Measurements from ENCODE around the gene CD79B. TPM values are rescaled to one million over a fixed set of nuclear protein-coding genes. Genes with fewer than 3 reads are reported as not detected.
A peak's percentile ranks its signal among the peaks of the same experiment; 100 is the strongest.

The CD79B gene
- polyA plus RNA-seq, 1 of the 3 experiments (the other 2 are of a cell fraction), result 0.10 TPM

DNA sequence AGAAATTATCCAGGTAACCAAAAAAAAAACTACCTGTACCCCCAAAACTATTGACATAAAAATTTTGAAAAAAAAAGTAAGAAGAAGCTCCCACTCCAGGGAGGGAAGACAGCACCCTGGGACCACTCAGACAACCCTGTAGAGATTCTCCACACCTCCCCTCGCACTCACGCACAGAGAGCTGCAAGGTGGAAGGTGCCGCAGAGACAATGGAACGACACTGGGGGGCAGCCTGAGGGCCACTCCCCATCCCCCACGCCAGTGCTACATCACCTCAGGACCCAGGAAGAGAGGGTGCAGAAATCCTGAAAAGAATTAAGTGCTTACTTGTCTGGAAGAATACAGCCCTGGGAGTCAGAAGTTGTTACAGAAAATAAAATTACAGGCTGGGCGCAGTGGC lies 5.2 kb upstream of the CD79B start:
- CTCF ChIA-PET, result interaction anchor here (1.2 to 2.2 kb wide), 6 partner anchors 9 to 88 kb away, joined by 3 to 10 read pairs (median 6); partner anchors contain the start of gene GH1
- no peaks in the 10 kb centered on the region for H3K9me3 ChIP-seq
- no peak overlapping the region for H2AFZ ChIP-seq (ENCODE audit: low read depth)
- H3K27ac ChIP-seq (ENCODE audit: low read depth in 2 of 2, low read length in 1 of 2), result no peak overlapping the region
- no peak for TF ChIP-seq SIN3A (IDR thresholded peaks at IDR 0.05; ENCODE audit: borderline replicate concordance, low read depth, low read length)
- TF ChIP-seq POLR2AphosphoS5 (IDR thresholded peaks at IDR 0.05; ENCODE audit: low read depth, low read length), result no peak
- no peak for TF ChIP-seq RFX5 (IDR thresholded peaks at IDR 0.05; ENCODE audit: low read length)
- no peaks in the 10 kb centered on the region for H3K9me2 ChIP-seq
- H3K79me2 ChIP-seq (ENCODE audit: insufficient read depth), result no peaks in the 10 kb centered on the region
- no peaks in the 10 kb centered on the region for H3F3A ChIP-seq (replicated peaks; ENCODE audit: insufficient read depth)
- no peak overlapping the region for H3K4me2 ChIP-seq
- H3K4me1 ChIP-seq (ENCODE audit: control insufficient read depth in 1 of 2, insufficient read depth in 2 of 2, low read depth in 1 of 2, low read length in 1 of 2), result no peaks in the 10 kb centered on the region
- POLR2A ChIA-PET, result no interaction called here
- no peak overlapping the region for H3K9ac ChIP-seq
- 71% methylated on average over 6 of the region's 6 CpGs for WGBS (ENCODE audit: low lambda C conversion rate)
- DNase-seq, result no peak
- H4K20me1 ChIP-seq (ENCODE audit: insufficient read depth), result no peaks in the 10 kb centered on the region
- H3K27me3 ChIP-seq (ENCODE audit: insufficient read depth), result peaks cover 13% of the 10 kb centered on the region; the same call in 1 of the 2 replicates
- no peaks in the 10 kb centered on the region for H3K36me3 ChIP-seq (replicated peaks in 1 of 2; ENCODE audit: control insufficient read depth in 1 of 2, insufficient read depth in 2 of 2, low read length in 1 of 2)
- H3K4me3 ChIP-seq (ENCODE audit: low read depth in 2 of 2, low read length in 1 of 2), result no peak overlapping the region

DNA sequence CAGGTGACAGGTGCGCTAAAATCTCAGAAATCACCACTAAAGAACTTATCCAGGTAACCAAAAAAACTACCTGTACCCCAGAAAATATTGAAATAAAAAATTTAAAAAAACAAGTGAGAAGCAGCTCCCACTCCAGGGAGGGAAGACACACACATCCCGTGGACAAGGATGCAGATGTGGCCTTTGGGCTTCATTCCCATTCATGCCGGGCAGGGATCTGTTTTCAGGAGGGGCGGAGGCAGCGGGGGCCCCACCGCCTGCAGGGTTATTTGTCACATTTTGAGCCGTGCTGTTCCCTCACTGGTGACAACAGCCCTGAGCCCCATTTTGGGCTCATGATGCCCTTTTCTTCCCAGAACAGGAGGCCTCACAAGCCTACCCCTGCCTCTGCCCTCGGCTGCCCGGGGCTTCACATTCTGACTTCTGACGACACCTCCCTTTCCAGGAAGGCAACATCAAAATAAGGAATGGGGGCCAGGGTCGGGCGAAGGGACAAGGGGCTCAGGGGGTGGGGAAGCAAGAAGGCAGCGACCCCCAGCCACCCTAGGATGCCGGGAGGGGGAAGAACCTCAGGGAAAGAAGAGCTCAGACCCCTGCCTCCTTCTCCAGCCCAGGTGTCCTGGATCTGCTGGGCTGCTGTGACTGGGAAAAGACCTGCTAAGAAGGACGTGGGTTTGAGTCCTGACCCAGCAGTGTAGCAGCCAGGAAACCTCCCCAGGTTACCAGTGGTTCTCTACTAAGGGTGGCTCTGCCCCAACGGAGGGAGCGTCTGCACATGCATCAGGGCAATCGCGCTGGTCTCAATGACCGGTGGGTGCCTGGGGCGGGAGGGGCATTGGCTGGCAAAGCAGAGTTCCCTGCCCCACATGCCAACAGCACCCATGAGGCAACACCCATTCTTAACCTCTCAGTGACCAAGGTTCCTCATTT lies 2.3 kb upstream of the CD79B start:
- Histone ChIP-seq H3K27ac (ENCODE audit: low read depth in 2 of 2, low read length in 1 of 2) (no peak overlapping the region), H3K9me3 (no peaks in the 10 kb centered on the region), H3K9me2 (no peaks in the 10 kb centered on the region), H3K79me2 (ENCODE audit: insufficient read depth) (no peaks in the 10 kb centered on the region), H2AFZ (ENCODE audit: low read depth) (no peak overlapping the region), H3K27me3 (ENCODE audit: insufficient read depth) (peaks cover 13% of the 10 kb centered on the region; the same call in 1 of the 2 replicates), H3K9ac (no peak overlapping the region), H3K4me1 (ENCODE audit: control insufficient read depth in 1 of 2, insufficient read depth in 2 of 2, low read depth in 1 of 2, low read length in 1 of 2) (no peaks in the 10 kb centered on the region), H4K20me1 (ENCODE audit: insufficient read depth) (no peaks in the 10 kb centered on the region), H3F3A (replicated peaks; ENCODE audit: insufficient read depth) (no peaks in the 10 kb centered on the region), H3K36me3 (replicated peaks in 1 of 2; ENCODE audit: control insufficient read depth in 1 of 2, insufficient read depth in 2 of 2, low read length in 1 of 2) (no peaks in the 10 kb centered on the region), H3K4me3 (ENCODE audit: low read depth in 2 of 2, low read length in 1 of 2) (no peak overlapping the region), H3K4me2 (no peak overlapping the region)
- ChIA-PET POLR2A (no interaction called here), CTCF (interaction anchor here (1.0 to 8.8 kb wide), 9 partner anchors 12 to 199 kb away, joined by 3 to 90 read pairs (median 8); partner anchors contain the start of genes CSHL1 and GH1)
- WGBS (ENCODE audit: low lambda C conversion rate), result 70% methylated on average over 21 of the region's 21 CpGs
- no peak for TF ChIP-seq POLR2AphosphoS5 (IDR thresholded peaks at IDR 0.05; ENCODE audit: low read depth, low read length)
- no peak for TF ChIP-seq SMC3 (IDR thresholded peaks at IDR 0.05; ENCODE audit: low read depth, low read length)
- no peak for TF ChIP-seq JUND (IDR thresholded peaks at IDR 0.05)
- TF ChIP-seq GATA2 (CRISPR knock-in tag; IDR thresholded peaks at IDR 0.05), result no peak
- TF ChIP-seq RXRA (IDR thresholded peaks at IDR 0.05; ENCODE audit: borderline replicate concordance, low read depth), result no peak
- no peak for TF ChIP-seq TEAD4 (IDR thresholded peaks at IDR 0.05; ENCODE audit: borderline replicate concordance, insufficient read depth)
- TF ChIP-seq CHD2 (IDR thresholded peaks at IDR 0.05; ENCODE audit: low read length, partially characterized antibody), result no peak
- TF ChIP-seq RAD21 (IDR thresholded peaks at IDR 0.05; ENCODE audit: low read length), result no peak
- no peak for TF ChIP-seq TAF1 (IDR thresholded peaks at IDR 0.05; ENCODE audit: borderline replicate concordance, low read depth, low read length)
- no peak for TF ChIP-seq FOSL2 (IDR thresholded peaks at IDR 0.05; ENCODE audit: borderline replicate concordance, low read depth)
- TF ChIP-seq, protein P1, sequence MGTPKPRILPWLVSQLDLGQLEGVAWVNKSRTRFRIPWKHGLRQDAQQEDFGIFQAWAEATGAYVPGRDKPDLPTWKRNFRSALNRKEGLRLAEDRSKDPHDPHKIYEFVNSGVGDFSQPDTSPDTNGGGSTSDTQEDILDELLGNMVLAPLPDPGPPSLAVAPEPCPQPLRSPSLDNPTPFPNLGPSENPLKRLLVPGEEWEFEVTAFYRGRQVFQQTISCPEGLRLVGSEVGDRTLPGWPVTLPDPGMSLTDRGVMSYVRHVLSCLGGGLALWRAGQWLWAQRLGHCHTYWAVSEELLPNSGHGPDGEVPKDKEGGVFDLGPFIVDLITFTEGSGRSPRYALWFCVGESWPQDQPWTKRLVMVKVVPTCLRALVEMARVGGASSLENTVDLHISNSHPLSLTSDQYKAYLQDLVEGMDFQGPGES (IDR thresholded peaks at IDR 0.05; ENCODE audit: low read depth, low read length), result no peak
- no peak for TF ChIP-seq ELF1 (IDR thresholded peaks at IDR 0.05)
- no peak for TF ChIP-seq NRF1 (IDR thresholded peaks at IDR 0.05; ENCODE audit: low read depth, low read length)
- no peak for TF ChIP-seq RFX5 (IDR thresholded peaks at IDR 0.05; ENCODE audit: low read length)
- no peak for TF ChIP-seq USF1 (IDR thresholded peaks at IDR 0.05; ENCODE audit: borderline replicate concordance, low read depth)
- TF ChIP-seq GABPA (IDR thresholded peaks at IDR 0.05; ENCODE audit: low read depth), result no peak
- DNase-seq, result peak; percentile 33
